ENCODE measurements around the gene BROX. TPM values are rescaled to one million over a fixed set of nuclear protein-coding genes. Genes with fewer than 3 reads are reported as not detected.
A peak's percentile ranks its signal among the peaks of the same experiment; 100 is the strongest.

Gene BROX
- total RNA-seq, 4 donors from 2014 or later, result 74.2 to 102 (median 78.5) TPM

- intact Hi-C loops (cut with DNase I; ENCODE audit: low total_unique reads), result no loop called here
- WGBS, 2 donors, result 0 to 1% methylated on average over 39 of the region's 39 CpGs
- TF ChIP-seq, protein P1, sequence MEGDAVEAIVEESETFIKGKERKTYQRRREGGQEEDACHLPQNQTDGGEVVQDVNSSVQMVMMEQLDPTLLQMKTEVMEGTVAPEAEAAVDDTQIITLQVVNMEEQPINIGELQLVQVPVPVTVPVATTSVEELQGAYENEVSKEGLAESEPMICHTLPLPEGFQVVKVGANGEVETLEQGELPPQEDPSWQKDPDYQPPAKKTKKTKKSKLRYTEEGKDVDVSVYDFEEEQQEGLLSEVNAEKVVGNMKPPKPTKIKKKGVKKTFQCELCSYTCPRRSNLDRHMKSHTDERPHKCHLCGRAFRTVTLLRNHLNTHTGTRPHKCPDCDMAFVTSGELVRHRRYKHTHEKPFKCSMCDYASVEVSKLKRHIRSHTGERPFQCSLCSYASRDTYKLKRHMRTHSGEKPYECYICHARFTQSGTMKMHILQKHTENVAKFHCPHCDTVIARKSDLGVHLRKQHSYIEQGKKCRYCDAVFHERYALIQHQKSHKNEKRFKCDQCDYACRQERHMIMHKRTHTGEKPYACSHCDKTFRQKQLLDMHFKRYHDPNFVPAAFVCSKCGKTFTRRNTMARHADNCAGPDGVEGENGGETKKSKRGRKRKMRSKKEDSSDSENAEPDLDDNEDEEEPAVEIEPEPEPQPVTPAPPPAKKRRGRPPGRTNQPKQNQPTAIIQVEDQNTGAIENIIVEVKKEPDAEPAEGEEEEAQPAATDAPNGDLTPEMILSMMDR (IDR thresholded peaks at IDR 0.05), result no peak
- no peak for TF ChIP-seq POLR2A (IDR thresholded peaks at IDR 0.05)
- H3K4me3 ChIP-seq (ENCODE audit: low read depth, poor library complexity, severe bottlenecking), result peak overlapping the region; percentile 86
- DNase-seq (ENCODE audit: low spot score in 2 of 2), result peak; percentile 94 to 98
These were observed 962 bp downstream of the BROX start for GRCh38 chr1:222713091-222713961.

DNA sequence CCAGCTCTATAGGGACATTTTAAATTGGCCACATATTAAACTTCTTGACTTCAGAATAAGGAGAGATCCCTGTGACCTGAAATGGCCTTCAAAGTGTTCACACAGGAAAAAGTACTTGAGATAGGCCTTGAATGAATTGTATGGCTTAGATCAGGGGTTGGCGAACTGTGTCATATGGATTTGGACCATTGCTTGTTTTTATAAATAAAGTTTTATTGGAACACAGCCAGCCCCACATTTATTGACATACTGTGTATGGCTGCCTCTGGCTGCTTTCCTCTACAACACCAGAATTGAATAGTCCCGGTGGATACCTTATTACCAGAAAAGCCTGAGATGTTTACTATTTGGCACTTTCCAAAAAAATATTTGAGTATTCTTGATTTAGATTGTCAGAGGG, 4.0 kb downstream of the BROX start:
- WGBS, 2 donors, result 95 to 96% methylated on average over 2 of the region's 2 CpGs
- no peak for DNase-seq (ENCODE audit: low spot score in 2 of 2)
- intact Hi-C loops (cut with DNase I; ENCODE audit: low total_unique reads), result no loop called here
- TF ChIP-seq POLR2A (IDR thresholded peaks at IDR 0.05), result no peak
- TF ChIP-seq, protein P1 (IDR thresholded peaks at IDR 0.05), result no peak
- H3K4me3 ChIP-seq (ENCODE audit: low read depth, poor library complexity, severe bottlenecking), result no peak overlapping the region

GRCh38 chr1:222728746-222729145, 16.4 kb downstream of the BROX start:
- intact Hi-C loops (cut with DNase I; ENCODE audit: low total_unique reads), result no loop called here
- no peak for TF ChIP-seq POLR2A (IDR thresholded peaks at IDR 0.05)
- TF ChIP-seq, protein P1 (IDR thresholded peaks at IDR 0.05), result no peak
- no peak overlapping the region for H3K4me3 ChIP-seq (ENCODE audit: low read depth, poor library complexity, severe bottlenecking)
- DNase-seq (ENCODE audit: low spot score in 2 of 2), result no peak
- 74 to 87% methylated on average over 1 of the region's 1 CpG for WGBS, 2 donors

- no peak for DNase-seq (ENCODE audit: low spot score in 2 of 2)
- no peak for TF ChIP-seq POLR2A (IDR thresholded peaks at IDR 0.05)
- TF ChIP-seq, protein P1 (IDR thresholded peaks at IDR 0.05), result no peak
- no peak overlapping the region for H3K4me3 ChIP-seq (ENCODE audit: low read depth, poor library complexity, severe bottlenecking)
- WGBS, 2 donors, result 82 to 90% methylated on average over 1 of the region's 1 CpG
- intact Hi-C loops (cut with DNase I; ENCODE audit: low total_unique reads), result no loop called here
These were observed 18.5 kb downstream of the BROX start for GRCh38 chr1:222730866-222731265.

DNA sequence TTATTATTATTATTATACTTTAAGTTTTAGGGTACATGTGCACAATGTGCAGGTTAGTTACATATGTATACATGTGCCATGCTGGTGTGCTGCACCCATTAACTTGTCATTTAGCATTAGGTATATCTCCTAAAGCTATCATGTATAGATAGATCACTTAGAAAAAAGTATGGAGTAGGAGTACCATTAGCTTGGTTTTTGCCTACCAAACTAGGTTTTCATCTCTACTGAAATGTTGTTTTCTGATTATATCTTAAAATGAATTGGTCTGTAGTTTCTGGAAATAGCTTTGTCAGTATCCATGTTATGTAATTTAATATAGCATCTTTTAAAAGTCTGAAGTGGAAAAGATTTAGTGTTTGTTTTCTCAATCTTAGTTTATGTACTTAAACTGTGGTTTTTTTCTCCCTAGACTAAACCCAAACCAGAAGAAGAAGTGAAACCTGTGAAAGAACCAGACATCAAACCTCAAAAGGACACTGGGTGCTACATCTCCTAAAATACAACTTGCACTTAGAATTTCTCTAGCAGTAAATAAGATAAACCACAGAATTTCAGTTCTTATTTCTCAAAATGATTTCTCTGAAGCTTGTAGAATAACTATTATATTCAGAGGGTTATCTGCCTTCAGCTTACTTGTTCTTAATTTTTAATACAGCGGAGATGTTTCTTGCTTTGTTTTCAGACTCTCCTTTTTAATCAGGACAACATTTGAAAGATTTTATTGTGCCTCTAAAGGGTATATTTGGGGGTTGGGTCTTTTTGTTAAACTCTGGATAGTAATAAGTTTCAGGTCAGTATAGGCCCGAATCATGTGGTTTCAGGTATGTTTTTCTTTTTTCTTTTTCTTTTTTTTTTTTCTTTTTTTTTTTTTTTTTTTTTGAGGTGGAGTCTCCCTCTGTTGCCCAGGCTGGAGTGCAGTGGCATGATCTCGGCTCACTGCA, 20.1 kb downstream of the BROX start:
- DNase-seq (ENCODE audit: low spot score in 2 of 2), result no peak
- TF ChIP-seq, protein P1 (IDR thresholded peaks at IDR 0.05), result no peak
- TF ChIP-seq POLR2A (IDR thresholded peaks at IDR 0.05), result no peak
- intact Hi-C loops (cut with DNase I; ENCODE audit: low total_unique reads), result no loop called here
- 86 to 91% methylated on average over 3 of the region's 3 CpGs for WGBS, 2 donors
- H3K4me3 ChIP-seq (ENCODE audit: low read depth, poor library complexity, severe bottlenecking), result no peak overlapping the region

Data from lower leg skin (tissue), 4 donors.